DMS153 treated with DMSO at 0.1 percent for 48 hours (cell line): ENCODE measurements around the gene VENTX.

Experiments used
- DNase-seq: peaks from one replicate; lab custom pipeline; 2025; ENCODE audit not compliant: unreplicated experiment; lab: John Stamatoyannopoulos, UW

The VENTX gene

GRCh38 chr10:133283931-133284330 lies 46.3 kb downstream of the VENTX start:
- DNase-seq, result no peak

- no peak for DNase-seq
Observed at GRCh38 chr10:133285217-133285616, 47.6 kb downstream of the VENTX start.

- DNase-seq, result no peak
Observed at GRCh38 chr10:133286366-133286765, 48.7 kb downstream of the VENTX start.

GRCh38 chr10:133287832-133288500 lies 50.3 kb downstream of the VENTX start:
- no peak for DNase-seq

- no peak for DNase-seq
Observed at GRCh38 chr10:133289761-133290160, 52.1 kb downstream of the VENTX start.
